Uterus (tissue), 2 donors: ENCODE measurements around the gene RALGPS1.

Experiments
- POLR2A ChIP-seq, 2 donors: fragments of 450-650 bp; IDR thresholded peaks; one replicate each; pipeline ENCODE4 v1.6.1; 2016; ENCODE audit warnings: antibody characterized with exemption in 2 of 2, mild to moderate bottlenecking in 1 of 2, moderate library complexity in 1 of 2
- TF ChIP-seq, protein P1 (sequence below), 4 experiments: fragments of 200-600 bp in 2 of 4; fragments of 450-650 bp in 2 of 4; sonication (generic) in 2 of 4; IDR thresholded peaks; one replicate each; pipeline ENCODE4 v1.5.1; 2016 to 2019; ENCODE audit warnings: antibody characterized with exemption in 4 of 4, mild to moderate bottlenecking in 2 of 4, moderate library complexity in 1 of 4

GRCh38 chr9:126984969-126985368, 70.4 kb downstream of the RALGPS1 start:
- TF ChIP-seq, protein P1, sequence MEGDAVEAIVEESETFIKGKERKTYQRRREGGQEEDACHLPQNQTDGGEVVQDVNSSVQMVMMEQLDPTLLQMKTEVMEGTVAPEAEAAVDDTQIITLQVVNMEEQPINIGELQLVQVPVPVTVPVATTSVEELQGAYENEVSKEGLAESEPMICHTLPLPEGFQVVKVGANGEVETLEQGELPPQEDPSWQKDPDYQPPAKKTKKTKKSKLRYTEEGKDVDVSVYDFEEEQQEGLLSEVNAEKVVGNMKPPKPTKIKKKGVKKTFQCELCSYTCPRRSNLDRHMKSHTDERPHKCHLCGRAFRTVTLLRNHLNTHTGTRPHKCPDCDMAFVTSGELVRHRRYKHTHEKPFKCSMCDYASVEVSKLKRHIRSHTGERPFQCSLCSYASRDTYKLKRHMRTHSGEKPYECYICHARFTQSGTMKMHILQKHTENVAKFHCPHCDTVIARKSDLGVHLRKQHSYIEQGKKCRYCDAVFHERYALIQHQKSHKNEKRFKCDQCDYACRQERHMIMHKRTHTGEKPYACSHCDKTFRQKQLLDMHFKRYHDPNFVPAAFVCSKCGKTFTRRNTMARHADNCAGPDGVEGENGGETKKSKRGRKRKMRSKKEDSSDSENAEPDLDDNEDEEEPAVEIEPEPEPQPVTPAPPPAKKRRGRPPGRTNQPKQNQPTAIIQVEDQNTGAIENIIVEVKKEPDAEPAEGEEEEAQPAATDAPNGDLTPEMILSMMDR (IDR thresholded peaks at IDR 0.05), result no peak
- no peak for TF ChIP-seq POLR2A (IDR thresholded peaks at IDR 0.05)
